DOHH2 (cell line): ENCODE results near the gene CDH4.

Experiments
- H3F3A ChIP-seq: fragments of 200-600 bp; sonication (generic), shearing (Covaris generic); 2 replicates; pipeline ENCODE4 v1.6.0; 2016; ENCODE audit warnings: antibody characterized with exemption, mild to moderate bottlenecking; ENCODE audit not compliant: control insufficient read depth, insufficient read depth
- H3K27ac ChIP-seq: fragments of 200-600 bp; sonication (generic); 2 replicates; pipeline ENCODE4 v1.5.1; 2014; ENCODE audit warnings: low read depth, mild to moderate bottlenecking, low read length, moderate library complexity
- H3K27me3 ChIP-seq: fragments of 200-600 bp; sonication (generic); 2 replicates; pipeline ENCODE4 v1.6.1; 2014; ENCODE audit warnings: mild to moderate bottlenecking, low read length, mixed read lengths; ENCODE audit not compliant: control insufficient read depth
- H3K36me3 ChIP-seq: fragments of 200-600 bp; sonication (generic); 2 replicates; pipeline ENCODE4 v1.6.1; 2014; ENCODE audit warnings: mild to moderate bottlenecking, low read length, moderate library complexity, mixed read lengths; ENCODE audit not compliant: control insufficient read depth
- H3K4me1 ChIP-seq: fragments of 200-600 bp; sonication (generic); 2 replicates; pipeline ENCODE4 v1.6.1; 2014; ENCODE audit warnings: mild to moderate bottlenecking, low read length, mixed read lengths; ENCODE audit not compliant: control insufficient read depth
- H3K4me2 ChIP-seq: fragments of 200-600 bp; sonication (generic); 2 replicates; pipeline ENCODE4 v1.6.0; 2014; ENCODE audit warnings: mild to moderate bottlenecking, low read length, moderate library complexity
- H3K4me3 ChIP-seq: fragments of 200-600 bp; sonication (generic); 2 replicates; pipeline ENCODE4 v1.5.1; 2014; ENCODE audit warnings: mild to moderate bottlenecking, low read length, mixed read lengths
- H3K79me2 ChIP-seq: fragments of 200-600 bp; sonication (generic); 2 replicates; pipeline ENCODE4 v1.6.1; 2014; ENCODE audit warnings: mild to moderate bottlenecking, low read length, mixed read lengths; ENCODE audit not compliant: control insufficient read depth
- H3K9me2 ChIP-seq: fragments of 200-600 bp; sonication (generic); replicated peaks from 2 replicates; pipeline ENCODE4 v1.6.1; 2014; ENCODE audit warnings: mild to moderate bottlenecking, low read length, mixed read lengths; ENCODE audit not compliant: control insufficient read depth
- H3K9me3 ChIP-seq: fragments of 200-600 bp; sonication (generic); 2 replicates; pipeline ENCODE4 v1.6.1; 2014; ENCODE audit warnings: antibody characterized with exemption, low read length, mixed read lengths; ENCODE audit not compliant: control insufficient read depth, insufficient read depth
- H4K20me1 ChIP-seq: fragments of 200-600 bp; sonication (generic); 2 replicates; pipeline ENCODE4 v1.6.0; 2014; ENCODE audit warnings: low read depth, mild to moderate bottlenecking, antibody characterized with exemption, low read length, moderate library complexity; ENCODE audit not compliant: control insufficient read depth, insufficient read depth
- CTCF ChIP-seq: fragments of 200-600 bp; sonication (generic); IDR thresholded peaks from one replicate; pipeline ENCODE4 v1.5.1; 2014; ENCODE audit warnings: antibody characterized with exemption, mild to moderate bottlenecking, low read depth, low read length; ENCODE audit not compliant: poor library complexity, severe bottlenecking
- EZH2phosphoT487 ChIP-seq: fragments of 200-600 bp; sonication (generic); IDR thresholded peaks from 2 replicates; pipeline ENCODE4 v1.6.1; 2017; ENCODE audit warnings: borderline replicate concordance, mild to moderate bottlenecking, antibody characterized with exemption, low read length, moderate library complexity, mixed read lengths

Gene CDH4

GRCh38 chr20:61575151-61575937 lies 323.3 kb downstream of the CDH4 start:
- Histone ChIP-seq H3K36me3 (no peaks in the 10 kb centered on the region), H3K4me3 (no peak overlapping the region), H3K4me1 (no peaks in the 10 kb centered on the region), H3K4me2 (no peak overlapping the region), H4K20me1 (no peaks in the 10 kb centered on the region), H3K79me2 (no peaks in the 10 kb centered on the region), H3K9me3 (no peaks in the 10 kb centered on the region), H3K27me3 (no peaks in the 10 kb centered on the region), H3F3A (no peaks in the 10 kb centered on the region), H3K27ac (no peak overlapping the region), H3K9me2 (no peaks in the 10 kb centered on the region)
- TF ChIP-seq CTCF (no peak), EZH2phosphoT487 (no peak)

- Histone ChIP-seq H3K36me3 (no peaks in the 10 kb centered on the region), H3K9me3 (no peaks in the 10 kb centered on the region), H3K4me1 (no peaks in the 10 kb centered on the region), H3F3A (no peaks in the 10 kb centered on the region), H3K4me2 (no peak overlapping the region), H3K9me2 (no peaks in the 10 kb centered on the region), H3K27ac (no peak overlapping the region), H3K4me3 (no peak overlapping the region), H3K27me3 (no peaks in the 10 kb centered on the region), H4K20me1 (no peaks in the 10 kb centered on the region), H3K79me2 (no peaks in the 10 kb centered on the region)
- TF ChIP-seq EZH2phosphoT487 (no peak), CTCF (no peak)
These were observed 324.3 kb downstream of the CDH4 start for GRCh38 chr20:61576372-61576771.

- no peaks in the 10 kb centered on the region for H3K4me1 ChIP-seq
- no peaks in the 10 kb centered on the region for H3K27me3 ChIP-seq
- no peaks in the 10 kb centered on the region for H3F3A ChIP-seq
- no peaks in the 10 kb centered on the region for H3K9me2 ChIP-seq
- no peak overlapping the region for H3K27ac ChIP-seq
- no peaks in the 10 kb centered on the region for H3K9me3 ChIP-seq
- H3K4me2 ChIP-seq = no peak overlapping the region
- no peak overlapping the region for H3K4me3 ChIP-seq
- TF ChIP-seq CTCF (no peak), EZH2phosphoT487 (no peak)
- H3K79me2 ChIP-seq = no peaks in the 10 kb centered on the region
- H3K36me3 ChIP-seq = no peaks in the 10 kb centered on the region
- H4K20me1 ChIP-seq = no peaks in the 10 kb centered on the region
These were observed 325.0 kb downstream of the CDH4 start for GRCh38 chr20:61577065-61577464.
